HCT116 (cell line): ENCODE measurements around the gene OS9. TPM values are rescaled to one million over a fixed set of nuclear protein-coding genes. Genes with fewer than 3 reads are reported as not detected.

Source experiments
- ATAC-seq: fragments of 200-7000 bp; cut with Tn5 transposase; 2 replicates; pipeline ENCODE4 v1.9.1; 2020; ENCODE audit warnings: mild to moderate bottlenecking, moderate library complexity
- BruUV-seq: library from RNA; stranded (reverse); fragments of 400-500 nt; replicated peaks from 2 replicates; lab custom pipeline; 2021; lab: Mats Ljungman, UMichigan
- CTCF ChIA-PET: fragments of 300-600 bp; sonication (Branson Sonifier 250); formaldehyde crosslinking; loops from one replicate; lab custom pipeline; 2021; ENCODE audit warnings: antibody characterized with exemption; lab: Charles Lee
- POLR2A ChIA-PET: fragments of 300-600, 350-600 bp; sonication (Branson Sonifier 250); formaldehyde crosslinking; loops from one replicate; lab custom pipeline; 2021; ENCODE audit warnings: antibody characterized with exemption; lab: Charles Lee
- RAD21 ChIA-PET, 2 experiments: fragments of 300-600 bp; sonication (Branson Sonifier 250); formaldehyde crosslinking; loops; one replicate each; lab custom pipeline; 2023; ENCODE audit warnings: low total read pairs in 2 of 2; ENCODE audit not compliant: uncharacterized antibody in 2 of 2, unreplicated experiment in 2 of 2, low non-redundant PET in 1 of 2; lab: Charles Lee
- DNase-seq: peaks from one replicate; pipeline ENCODE4 v3.0.0-alpha.2; 2010; ENCODE audit warnings: low read depth, low spot score
- H2AFZ ChIP-seq: fragments of 200-600 bp; shearing (Covaris generic), sonication (generic); 2 replicates; pipeline ENCODE4 v1.6.1; 2017; ENCODE audit warnings: low read depth, mixed run types, mixed read lengths, antibody characterized with exemption, low read length; ENCODE audit not compliant: poor library complexity, severe bottlenecking
- H3K27ac ChIP-seq: 2 replicates; pipeline ENCODE4 v1.5.1; 2012; ENCODE audit warnings: low read depth, low read length
- H3K27me3 ChIP-seq: fragments of 200-600 bp; sonication (generic); 2 replicates; pipeline ENCODE4 v1.6.1; 2016; ENCODE audit warnings: mixed run types, low read length, mixed read lengths; ENCODE audit not compliant: insufficient read depth
- H3K36me3 ChIP-seq, 2 experiments: fragments of 200-500 bp in 1 of 2; fragments of 200-600 bp in 1 of 2; sonication (Bioruptor generic) in 1 of 2; sonication (generic) in 1 of 2; 2 replicates each; pipeline versions ENCODE4 v1.5.1 to v1.6.1; 2014 to 2016; ENCODE audit warnings: low read length in 2 of 2, inconsistent platforms in 1 of 2, mixed read lengths in 1 of 2, mixed run types in 1 of 2; ENCODE audit not compliant: insufficient read depth in 2 of 2, control insufficient read depth in 1 of 2
- H3K4me1 ChIP-seq, 2 experiments: fragments of 200-600 bp in 1 of 2; sonication (generic) in 1 of 2; 2 replicates each; pipeline versions ENCODE4 v1.5.1 to v1.6.1; 2012 to 2017; ENCODE audit warnings: low read length in 2 of 2, inconsistent platforms in 1 of 2, mild to moderate bottlenecking in 1 of 2, mixed read lengths in 1 of 2, mixed run types in 1 of 2, moderate library complexity in 1 of 2; ENCODE audit not compliant: insufficient read depth in 2 of 2, control insufficient read depth in 1 of 2
- H3K4me2 ChIP-seq: fragments of 200-600 bp; sonication (generic); 2 replicates; pipeline ENCODE4 v1.6.1; 2017; ENCODE audit warnings: mixed run types, low read length, mixed read lengths
- H3K4me3 ChIP-seq, 2 experiments: fragments of 200-600 bp in 1 of 2; sonication (generic) in 1 of 2; replicated peaks in 1 of 2; 2 replicates each; pipeline ENCODE4 v1.5.1; 2011 to 2016; ENCODE audit warnings: low read length in 2 of 2, control low read depth in 1 of 2, low read depth in 1 of 2, mild to moderate bottlenecking in 1 of 2, mixed read lengths in 1 of 2, mixed run types in 1 of 2
- H3K79me2 ChIP-seq: fragments of 200-600 bp; sonication (generic); 2 replicates; pipeline ENCODE4 v1.6.1; 2017; ENCODE audit warnings: mild to moderate bottlenecking, mixed run types, low read length, moderate library complexity, mixed read lengths; ENCODE audit not compliant: insufficient read depth
- H3K9ac ChIP-seq: fragments of 200-600 bp; sonication (generic); 2 replicates; pipeline ENCODE4 v1.6.1; 2016; ENCODE audit warnings: low read length, mixed read lengths
- H3K9me2 ChIP-seq: fragments of 200-600 bp; sonication (generic), shearing (Covaris generic); 2 replicates; pipeline ENCODE4 v1.6.1; 2017; ENCODE audit warnings: mixed run types, mild to moderate bottlenecking, moderate library complexity; ENCODE audit not compliant: insufficient read depth
- H3K9me3 ChIP-seq, 2 experiments: fragments of 200-500 bp in 1 of 2; fragments of 200-600 bp in 1 of 2; sonication (Bioruptor generic) in 1 of 2; sonication (generic) in 1 of 2; 2 replicates each; pipeline ENCODE4 v1.6.1; 2014 to 2017; ENCODE audit warnings: low read length in 2 of 2, mixed read lengths in 2 of 2, inconsistent platforms in 1 of 2, low read depth in 1 of 2, mild to moderate bottlenecking in 1 of 2, mixed run types in 1 of 2, moderate library complexity in 1 of 2; ENCODE audit not compliant: control insufficient read depth in 1 of 2, insufficient read depth in 1 of 2
- H4K20me1 ChIP-seq: fragments of 200-600 bp; sonication (generic), shearing (Covaris generic); 2 replicates; pipeline ENCODE4 v1.6.1; 2017; ENCODE audit warnings: mixed run types, mild to moderate bottlenecking, moderate library complexity; ENCODE audit not compliant: insufficient read depth
- CBX3 ChIP-seq: IDR thresholded peaks from 2 replicates; pipeline ENCODE4 v1.6.1; 2012; ENCODE audit warnings: low read depth
- POLR2AphosphoS5 ChIP-seq: IDR thresholded peaks from 2 replicates; pipeline ENCODE4 v1.6.1; 2011; ENCODE audit warnings: mild to moderate bottlenecking, low read depth, low read length, moderate library complexity
- SRF ChIP-seq: IDR thresholded peaks from 2 replicates; pipeline ENCODE4 v1.6.1; 2012; ENCODE audit warnings: low read depth
- TCF7L2 ChIP-seq: IDR thresholded peaks from 2 replicates; pipeline ENCODE4 v1.7.0; 2011; ENCODE audit warnings: borderline replicate concordance, inconsistent platforms; ENCODE audit not compliant: insufficient read depth, insufficient read length; ENCODE audit errors: extremely low read depth
- ZNF274 ChIP-seq: fragments of 200-500 bp; sonication (Bioruptor generic); IDR thresholded peaks from 2 replicates; pipeline ENCODE4 v1.6.1; 2014; ENCODE audit warnings: mild to moderate bottlenecking, low read depth, low read length, inconsistent platforms
- intact Hi-C: fragments of 100-400 bp; cut with micrococcal nuclease; formaldehyde crosslinking; loops from 2 replicates; pipeline ENCODE4 v1.10.0; 2022
- total RNA-seq: library from RNA; stranded (reverse); gene quantifications from one replicate; pipeline ENCODE4 v1.2.1, GENCODE V29; 2021; ENCODE audit not compliant: unreplicated experiment
- TF ChIP-seq, protein P1 (sequence below): IDR thresholded peaks from 2 replicates; pipeline ENCODE4 v1.6.1; 2012; ENCODE audit warnings: low read depth
- TF ChIP-seq, protein P2 (sequence below): IDR thresholded peaks from 2 replicates; pipeline ENCODE4 v1.6.1; 2012
- TF ChIP-seq, protein P3 (sequence below): IDR thresholded peaks from 2 replicates; pipeline ENCODE4 v1.6.1; 2011; ENCODE audit warnings: mild to moderate bottlenecking, low read length, moderate library complexity; ENCODE audit not compliant: insufficient replicate concordance; ENCODE audit errors: extremely low read depth
- TF ChIP-seq, protein P4 (sequence below): IDR thresholded peaks from 2 replicates; pipeline ENCODE4 v1.6.1; 2012

The OS9 gene
- total RNA-seq, 1 experiment from 2014 or later = 98.4 TPM

DNA sequence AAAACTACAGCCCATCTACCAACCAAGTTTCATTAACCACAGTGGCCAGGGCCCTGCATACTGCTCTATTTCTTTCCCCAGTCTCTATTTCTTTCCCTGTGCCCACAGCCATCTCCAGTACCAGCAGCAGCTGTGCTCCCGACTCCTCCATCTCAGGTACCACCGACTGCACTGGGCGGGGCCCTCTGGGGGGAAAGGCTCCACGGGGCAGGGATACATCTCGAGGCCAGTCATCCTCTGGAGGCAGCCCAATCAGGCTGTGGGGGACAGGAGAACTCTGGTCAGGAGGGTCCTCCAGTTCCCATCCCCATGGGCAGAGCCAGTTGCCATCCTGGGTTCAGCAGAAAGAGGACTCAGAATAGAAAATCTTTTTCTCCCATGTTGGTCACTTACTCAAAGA lies 55.1 kb downstream of the OS9 start:
- POLR2A ChIA-PET = no interaction called here
- Histone ChIP-seq H2AFZ (no peak overlapping the region), H3K9me2 (no peaks in the 10 kb centered on the region), H4K20me1 (no peaks in the 10 kb centered on the region), H3K9me3 (no peaks in the 10 kb centered on the region), H3K9ac (no peak overlapping the region), H3K27ac (no peak overlapping the region), H3K79me2 (peaks cover 33% of the 10 kb centered on the region), H3K4me1 (peaks cover 13 to 39% of the 10 kb centered on the region in 2 experiments), H3K4me3 (no peak overlapping the region), H3K27me3 (no peaks in the 10 kb centered on the region), H3K4me2 (no peak overlapping the region), H3K36me3 (peaks cover 18 to 29% of the 10 kb centered on the region in 2 experiments; a peak in 3 of 4 replicates)
- intact Hi-C loops = no loop called here
- BruUV-seq = no TSS peak
- RAD21 ChIA-PET = no interaction called here
- DNase-seq (no peak), ATAC-seq (no peak)
- CTCF ChIA-PET = no interaction called here
- TF ChIP-seq SRF (no peak), TCF7L2 (no peak), ZNF274 (no peak), POLR2AphosphoS5 (no peak), CBX3 (no peak)
- TF ChIP-seq, protein P1, sequence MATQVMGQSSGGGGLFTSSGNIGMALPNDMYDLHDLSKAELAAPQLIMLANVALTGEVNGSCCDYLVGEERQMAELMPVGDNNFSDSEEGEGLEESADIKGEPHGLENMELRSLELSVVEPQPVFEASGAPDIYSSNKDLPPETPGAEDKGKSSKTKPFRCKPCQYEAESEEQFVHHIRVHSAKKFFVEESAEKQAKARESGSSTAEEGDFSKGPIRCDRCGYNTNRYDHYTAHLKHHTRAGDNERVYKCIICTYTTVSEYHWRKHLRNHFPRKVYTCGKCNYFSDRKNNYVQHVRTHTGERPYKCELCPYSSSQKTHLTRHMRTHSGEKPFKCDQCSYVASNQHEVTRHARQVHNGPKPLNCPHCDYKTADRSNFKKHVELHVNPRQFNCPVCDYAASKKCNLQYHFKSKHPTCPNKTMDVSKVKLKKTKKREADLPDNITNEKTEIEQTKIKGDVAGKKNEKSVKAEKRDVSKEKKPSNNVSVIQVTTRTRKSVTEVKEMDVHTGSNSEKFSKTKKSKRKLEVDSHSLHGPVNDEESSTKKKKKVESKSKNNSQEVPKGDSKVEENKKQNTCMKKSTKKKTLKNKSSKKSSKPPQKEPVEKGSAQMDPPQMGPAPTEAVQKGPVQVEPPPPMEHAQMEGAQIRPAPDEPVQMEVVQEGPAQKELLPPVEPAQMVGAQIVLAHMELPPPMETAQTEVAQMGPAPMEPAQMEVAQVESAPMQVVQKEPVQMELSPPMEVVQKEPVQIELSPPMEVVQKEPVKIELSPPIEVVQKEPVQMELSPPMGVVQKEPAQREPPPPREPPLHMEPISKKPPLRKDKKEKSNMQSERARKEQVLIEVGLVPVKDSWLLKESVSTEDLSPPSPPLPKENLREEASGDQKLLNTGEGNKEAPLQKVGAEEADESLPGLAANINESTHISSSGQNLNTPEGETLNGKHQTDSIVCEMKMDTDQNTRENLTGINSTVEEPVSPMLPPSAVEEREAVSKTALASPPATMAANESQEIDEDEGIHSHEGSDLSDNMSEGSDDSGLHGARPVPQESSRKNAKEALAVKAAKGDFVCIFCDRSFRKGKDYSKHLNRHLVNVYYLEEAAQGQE = no peak
- TF ChIP-seq, protein P2, sequence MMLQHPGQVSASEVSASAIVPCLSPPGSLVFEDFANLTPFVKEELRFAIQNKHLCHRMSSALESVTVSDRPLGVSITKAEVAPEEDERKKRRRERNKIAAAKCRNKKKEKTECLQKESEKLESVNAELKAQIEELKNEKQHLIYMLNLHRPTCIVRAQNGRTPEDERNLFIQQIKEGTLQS = no peak
- TF ChIP-seq, protein P3, sequence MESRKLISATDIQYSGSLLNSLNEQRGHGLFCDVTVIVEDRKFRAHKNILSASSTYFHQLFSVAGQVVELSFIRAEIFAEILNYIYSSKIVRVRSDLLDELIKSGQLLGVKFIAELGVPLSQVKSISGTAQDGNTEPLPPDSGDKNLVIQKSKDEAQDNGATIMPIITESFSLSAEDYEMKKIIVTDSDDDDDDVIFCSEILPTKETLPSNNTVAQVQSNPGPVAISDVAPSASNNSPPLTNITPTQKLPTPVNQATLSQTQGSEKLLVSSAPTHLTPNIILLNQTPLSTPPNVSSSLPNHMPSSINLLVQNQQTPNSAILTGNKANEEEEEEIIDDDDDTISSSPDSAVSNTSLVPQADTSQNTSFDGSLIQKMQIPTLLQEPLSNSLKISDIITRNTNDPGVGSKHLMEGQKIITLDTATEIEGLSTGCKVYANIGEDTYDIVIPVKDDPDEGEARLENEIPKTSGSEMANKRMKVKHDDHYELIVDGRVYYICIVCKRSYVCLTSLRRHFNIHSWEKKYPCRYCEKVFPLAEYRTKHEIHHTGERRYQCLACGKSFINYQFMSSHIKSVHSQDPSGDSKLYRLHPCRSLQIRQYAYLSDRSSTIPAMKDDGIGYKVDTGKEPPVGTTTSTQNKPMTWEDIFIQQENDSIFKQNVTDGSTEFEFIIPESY = no peak
- TF ChIP-seq, protein P4, sequence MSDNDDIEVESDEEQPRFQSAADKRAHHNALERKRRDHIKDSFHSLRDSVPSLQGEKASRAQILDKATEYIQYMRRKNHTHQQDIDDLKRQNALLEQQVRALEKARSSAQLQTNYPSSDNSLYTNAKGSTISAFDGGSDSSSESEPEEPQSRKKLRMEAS = no peak
